ENCODE results near the gene CMKLR1.

Gene CMKLR1

DNA sequence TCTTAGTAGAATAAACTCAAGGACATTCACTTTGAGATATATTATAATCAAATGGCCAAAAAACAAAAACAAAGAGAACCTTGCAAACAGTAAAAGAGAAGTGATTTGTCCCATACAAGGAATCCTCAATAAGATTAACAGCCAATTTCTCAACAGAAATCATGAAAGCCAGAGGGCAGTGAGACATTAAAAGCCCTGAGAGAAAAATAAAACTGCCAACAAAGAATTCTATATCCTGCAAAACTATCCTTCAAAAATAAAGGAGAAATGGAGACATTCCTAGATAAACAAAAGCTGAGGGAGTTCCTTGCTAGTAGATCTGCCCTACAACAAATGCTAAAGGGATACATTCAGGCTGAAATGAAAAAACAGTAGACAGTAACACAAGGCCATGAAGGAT, 78.1 kb downstream of the CMKLR1 start:
- no peak for DNase-seq
- no peak for ATAC-seq

- ATAC-seq: no peak
- DNase-seq: no peak
These were observed 79.1 kb downstream of the CMKLR1 start for GRCh38 chr12:108260039-108260438.

- ATAC-seq (no peak), DNase-seq (no peak)
These were observed 81.5 kb downstream of the CMKLR1 start for GRCh38 chr12:108257610-108258106.

- ATAC-seq (no peak), DNase-seq (no peak)
These were observed 82.1 kb downstream of the CMKLR1 start for GRCh38 chr12:108257004-108257403.

- no peak for ATAC-seq
- DNase-seq: no peak
These were observed 83.9 kb downstream of the CMKLR1 start for GRCh38 chr12:108255252-108255602.

GRCh38 chr12:108254517-108255251, 84.4 kb downstream of the CMKLR1 start:
- DNase-seq (no peak), ATAC-seq (no peak)

GRCh38 chr12:108254030-108254429, 85.1 kb downstream of the CMKLR1 start:
- DNase-seq: no peak

GRCh38 chr12:108253540-108253939, 85.6 kb downstream of the CMKLR1 start:
- DNase-seq (no peak), ATAC-seq (no peak)

More at GRCh38 chr12:108254030-108254429, 85.1 kb downstream of the CMKLR1 start:
- ATAC-seq: no peak

- DNase-seq: no peak
- no peak for ATAC-seq
These were observed 86.6 kb downstream of the CMKLR1 start for GRCh38 chr12:108252523-108252922.

GRCh38 chr12:108248011-108248410, 91.1 kb downstream of the CMKLR1 start:
- no peak for DNase-seq
- no peak for ATAC-seq

GRCh38 chr12:108247130-108247529, 92.0 kb downstream of the CMKLR1 start:
- DNase-seq (no peak), ATAC-seq (no peak)

GRCh38 chr12:108241986-108242703, 97.0 kb downstream of the CMKLR1 start:
- DNase-seq (no peak), ATAC-seq (no peak)

DNA sequence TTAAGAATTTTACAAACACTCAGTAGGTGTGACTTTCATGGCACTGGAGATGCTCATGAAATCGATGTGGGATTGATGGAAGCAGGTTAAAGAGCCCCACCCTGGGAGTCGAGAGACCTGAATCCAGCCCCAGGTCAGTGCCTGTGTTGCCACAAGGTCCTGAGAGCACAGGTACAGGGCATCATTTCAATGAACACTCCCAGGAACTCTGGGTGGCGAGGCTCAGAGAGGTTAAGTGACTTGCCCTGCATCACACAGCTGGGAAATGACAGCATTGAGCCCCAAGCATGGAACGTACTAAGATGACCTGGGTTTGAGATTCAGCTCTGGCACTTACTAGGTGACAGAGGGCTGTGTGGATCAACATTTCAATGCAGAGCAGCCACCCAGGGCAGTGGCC, 98.2 kb downstream of the CMKLR1 start:
- ATAC-seq: no peak
- no peak for DNase-seq

- ATAC-seq (no peak), DNase-seq (no peak)
These were observed 98.9 kb downstream of the CMKLR1 start for GRCh38 chr12:108240027-108240785.

DNA sequence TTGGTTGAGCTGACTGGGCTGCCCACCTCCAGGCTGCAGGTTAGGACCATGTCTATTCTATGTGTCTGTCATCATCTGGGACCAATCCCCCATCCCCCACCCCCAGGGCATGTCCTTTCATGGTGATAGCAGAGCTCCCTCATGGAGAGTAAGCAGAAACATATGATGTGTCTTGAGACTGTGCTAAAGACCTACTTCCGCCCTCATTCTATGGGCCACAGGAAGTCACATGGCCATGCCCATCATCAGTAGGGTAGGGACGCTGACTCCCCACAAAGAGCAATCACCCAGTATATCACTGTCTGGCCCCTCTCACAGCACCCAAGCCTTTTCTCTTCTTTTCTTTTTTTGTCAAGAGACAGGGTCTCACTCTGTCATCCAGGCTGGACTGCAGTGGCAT, 99.7 kb downstream of the CMKLR1 start:
- DNase-seq (no peak), ATAC-seq (peak; percentile 9)

DNA sequence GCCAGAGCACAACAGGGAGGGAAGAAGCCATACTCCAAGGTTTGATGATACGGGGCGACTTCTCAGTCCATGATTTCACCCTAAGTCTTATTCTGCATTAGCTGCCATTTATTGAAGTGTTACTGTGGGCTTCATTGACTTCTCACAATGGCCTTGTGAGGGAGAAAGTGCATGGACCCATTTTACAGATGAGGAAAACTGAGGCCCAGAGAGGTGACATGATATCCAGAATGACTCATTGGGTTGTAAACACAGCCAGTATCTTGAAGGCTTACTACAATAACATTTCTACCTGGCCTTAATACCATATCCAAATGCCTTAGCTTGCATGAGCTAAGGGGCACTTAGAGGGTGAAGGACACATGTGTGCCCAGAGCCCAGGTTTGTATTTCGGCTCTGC, 100.6 kb downstream of the CMKLR1 start:
- ATAC-seq: no peak
- no peak for DNase-seq

Data from stimulated activated naive CD8-positive, alpha-beta T cell treated with anti-CD3 and anti-CD28 coated beads, Interleukin-15, Interleukin-2, amounts not matched to agents 100 U/mL and 50 U/mL, for 24 hours (primary cell).